H1 (cell line): ENCODE measurements around the gene RELB. TPM values are rescaled to one million over a fixed set of nuclear protein-coding genes. Genes with fewer than 3 reads are reported as not detected.
A peak's percentile ranks its signal among the peaks of the same experiment; 100 is the strongest.

Experiments used
- ATF3 ChIP-seq: IDR thresholded peaks from 2 replicates; pipeline ENCODE4 v1.6.1; 2011; ENCODE audit warnings: low read depth, mild to moderate bottlenecking, low read length; ENCODE audit not compliant: insufficient read depth
- BACH1 ChIP-seq: IDR thresholded peaks from 2 replicates; pipeline ENCODE4 v1.6.1; 2012; ENCODE audit warnings: low read length, improper control_type of control experiment
- CBX8 ChIP-seq: fragments of 300-800, 300-1000 bp; sonication (generic); IDR thresholded peaks from 2 replicates; pipeline ENCODE4 v1.7.1; 2016; ENCODE audit warnings: low read depth, low read length, borderline replicate concordance
- CHD1 ChIP-seq: IDR thresholded peaks from 2 replicates; pipeline ENCODE4 v1.6.1; 2012; ENCODE audit warnings: low read depth, low read length, improper control_type of control experiment
- CHD2 ChIP-seq: IDR thresholded peaks from 2 replicates; pipeline ENCODE4 v1.6.1; 2012; ENCODE audit warnings: low read length, improper control_type of control experiment
- FOSL1 ChIP-seq: IDR thresholded peaks from 2 replicates; pipeline ENCODE4 v1.6.1; 2011; ENCODE audit warnings: mild to moderate bottlenecking, low read depth, low read length, moderate library complexity; ENCODE audit not compliant: insufficient read depth
- GABPA ChIP-seq: IDR thresholded peaks from 2 replicates; pipeline ENCODE4 v1.6.1; 2011; ENCODE audit warnings: mild to moderate bottlenecking, low read length, moderate library complexity, borderline replicate concordance; ENCODE audit not compliant: insufficient read depth
- JUND ChIP-seq: IDR thresholded peaks from 2 replicates; pipeline ENCODE4 v1.6.1; 2011; ENCODE audit warnings: mild to moderate bottlenecking, improper control_type of control experiment, low read length
- KDM4A ChIP-seq: IDR thresholded peaks from one replicate; pipeline ENCODE4 v1.7.1; 2012; ENCODE audit warnings: low read depth, mild to moderate bottlenecking, moderate library complexity, low read length, inconsistent platforms; ENCODE audit not compliant: severe bottlenecking
- MAX ChIP-seq: IDR thresholded peaks from 2 replicates; pipeline ENCODE4 v1.6.1; 2012; ENCODE audit warnings: inconsistent platforms
- NRF1 ChIP-seq: IDR thresholded peaks from 2 replicates; pipeline ENCODE4 v1.6.1; 2011; ENCODE audit warnings: mild to moderate bottlenecking, low read depth, low read length, improper control_type of control experiment
- POLR2AphosphoS5 ChIP-seq: IDR thresholded peaks from 2 replicates; pipeline ENCODE4 v1.6.1; 2011; ENCODE audit warnings: low read depth, low read length
- POU5F1 ChIP-seq: IDR thresholded peaks from 2 replicates; pipeline ENCODE4 v1.6.1; 2011; ENCODE audit warnings: low read depth, mild to moderate bottlenecking, low read length, moderate library complexity
- RAD21 ChIP-seq, 2 experiments: IDR thresholded peaks in 1 of 2; conservative IDR thresholded peaks in 1 of 2; 2 replicates each; pipeline ENCODE4 v1.6.1; 2011; ENCODE audit warnings: low read depth in 2 of 2, low read length in 2 of 2, improper control_type of control experiment in 1 of 2, inconsistent platforms in 1 of 2, mild to moderate bottlenecking in 1 of 2, moderate library complexity in 1 of 2
- RNF2 ChIP-seq: fragments of 200-900, 300-1000 bp; sonication (generic); IDR thresholded peaks from 2 replicates; pipeline ENCODE4 v1.7.1; 2016; ENCODE audit warnings: borderline replicate concordance, low read depth, mild to moderate bottlenecking, antibody characterized with exemption, low read length; ENCODE audit not compliant: poor library complexity, severe bottlenecking; ENCODE audit errors: missing control alignments
- SIN3A ChIP-seq, 2 experiments: IDR thresholded peaks in 1 of 2; conservative IDR thresholded peaks in 1 of 2; 2 replicates each; pipeline ENCODE4 v1.6.1; 2011 to 2012; ENCODE audit warnings: low read length in 2 of 2, improper control_type of control experiment in 1 of 2, low read depth in 1 of 2, mild to moderate bottlenecking in 1 of 2
- SP4 ChIP-seq: IDR thresholded peaks from 2 replicates; pipeline ENCODE4 v1.6.1; 2012; ENCODE audit warnings: low read length, inconsistent platforms
- SRF ChIP-seq: IDR thresholded peaks from 2 replicates; pipeline ENCODE4 v1.6.1; 2011; ENCODE audit warnings: mild to moderate bottlenecking, low read depth, low read length, moderate library complexity
- TBP ChIP-seq: IDR thresholded peaks from 2 replicates; pipeline ENCODE4 v1.6.1; 2011; ENCODE audit warnings: low read depth, low read length, improper control_type of control experiment
- TEAD4 ChIP-seq: IDR thresholded peaks from 2 replicates; pipeline ENCODE4 v1.6.1; 2012; ENCODE audit warnings: low read depth, low read length, inconsistent platforms, mixed read lengths
- USF2 ChIP-seq: IDR thresholded peaks from 2 replicates; pipeline ENCODE4 v1.6.1; 2011; ENCODE audit warnings: low read length, improper control_type of control experiment
- ZNF274 ChIP-seq: IDR thresholded peaks from 2 replicates; pipeline ENCODE4 v1.7.0; 2012; ENCODE audit warnings: low read length, borderline replicate concordance; ENCODE audit errors: extremely low read depth
- polyA plus RNA-seq, 7 experiments: library from polyadenylated mRNA; depleted of rRNA in 3 of 7; stranded (reverse) in 5 of 7; unstranded in 2 of 7; fragments of >200 nt in 5 of 7; fragments of 200-250 nt in 2 of 7; gene quantifications; 1 replicate in 5 of 7; 2 replicates in 1 of 7; 4 replicates in 1 of 7; pipeline versions ENCODE4 v1.2.1 to v1.2.3, GENCODE V29; 2011 to 2013; ENCODE audit warnings: missing spikeins in 2 of 7, mixed read lengths in 2 of 7
- total RNA-seq: library from RNA; stranded (reverse); fragmentation: NEBNext Ultra II Directional; extraction: Animal tissue kit (Norgen Biotek cat#: 25700); gene quantifications from 2 replicates; pipeline ENCODE4 v1.2.1, GENCODE V29; 2021

The RELB gene
- total and polyA plus RNA-seq, 2 of the 8 experiments (the other 6 are each of a cell fraction or from before 2014, with no cell fraction given): 10.0 to 13.1 TPM

- TF ChIP-seq SRF: no peak
- no peak for TF ChIP-seq CBX8
- TF ChIP-seq TEAD4: no peak
- no peak for TF ChIP-seq CHD1
- no peak for TF ChIP-seq ZNF274
- no peak for TF ChIP-seq RNF2
- TF ChIP-seq CHD2: no peak
- TF ChIP-seq JUND: no peak
- TF ChIP-seq ATF3: peak; percentile 84
- TF ChIP-seq BACH1: no peak
- 0 out of 4 replicates have a peak, but pooled peaks of 1 of the 2 experiments have one; percentile 52 for TF ChIP-seq SIN3A (conservative IDR thresholded peaks at IDR 0.05 in 1 of 2, IDR thresholded peaks at IDR 0.05 in 1 of 2; ENCODE audit: low read depth in 1 of 2, low read length in 2 of 2)
- no peak for TF ChIP-seq GABPA
- no peak for TF ChIP-seq TBP
- peak; percentile 16; the same call in 1 of the 2 replicates for TF ChIP-seq SP4
- no peak for TF ChIP-seq FOSL1
- TF ChIP-seq KDM4A: peak; percentile 77
- TF ChIP-seq NRF1: no peak
- no peak for TF ChIP-seq POU5F1
- TF ChIP-seq USF2: peak; percentile 96
- no peak; the same call in none of the 2 replicates for TF ChIP-seq POLR2AphosphoS5
- no peak for TF ChIP-seq RAD21 (IDR thresholded peaks at IDR 0.05 in 1 of 2, conservative IDR thresholded peaks at IDR 0.05 in 1 of 2; ENCODE audit: low read depth in 2 of 2, low read length in 2 of 2)
- TF ChIP-seq MAX: peak; percentile 41; the same call in 1 of the 2 replicates
Measured at GRCh38 chr19:45001087-45001739, at the start of gene RELB (continued).
